Heart left ventricle (tissue), 13 donors: ENCODE measurements around the gene ANKRD44.

Source experiments
- POLR2A ChIP-seq, 2 donors: fragments of 450-650 bp; IDR thresholded peaks; one replicate each; pipeline ENCODE4 v1.6.1; 2017; ENCODE audit warnings: antibody characterized with exemption in 2 of 2, mild to moderate bottlenecking in 2 of 2, moderate library complexity in 2 of 2
- TF ChIP-seq, protein P1 (sequence below), 12 donors: fragments of 200-600 bp; sonication (generic) in 4 of 12; IDR thresholded peaks; one replicate each; pipeline versions ENCODE4 v1.5.0 to v1.8.0; 2018 to 2022; ENCODE audit warnings: antibody characterized with exemption in 12 of 12, mild to moderate bottlenecking in 5 of 12
- donor health status: ischemic (EF 13 %, LVEDD 7.1; RV severe dilation, severe dysfunction).
- donor health status: DM: no; HTN: yes; CAD: no.
- donor health status: DM: no; HTN: no; CAD: no.
- donor health status: ischemic (EF 25% LVEDD 6.9; RV normal size, moderate dysfunction).
- donor health status: ischemic (EF 25% LVEDD 5.7; RV mildly dilated, moderate dysfunction).
- donor health status: ischemic (EF 35%, LVEDD 5.7; RV mildly dilated, moderate dysfunction).
- donor health status: nonischemic (EF 11% LVEDD 7.7; RV severe dilation, severe dysfunction).
- donor health status: DM: yes; HTN: yes; CAD: no.
- donor health status: PGD.
- donor health status: ischemic (EF 29% LVEDD 5.4; RV normal size, mild dysfunction).
- donor health status: nonischemic (EF 23%, LVEDD 6.1; RV moderate dilation, normal function).

DNA sequence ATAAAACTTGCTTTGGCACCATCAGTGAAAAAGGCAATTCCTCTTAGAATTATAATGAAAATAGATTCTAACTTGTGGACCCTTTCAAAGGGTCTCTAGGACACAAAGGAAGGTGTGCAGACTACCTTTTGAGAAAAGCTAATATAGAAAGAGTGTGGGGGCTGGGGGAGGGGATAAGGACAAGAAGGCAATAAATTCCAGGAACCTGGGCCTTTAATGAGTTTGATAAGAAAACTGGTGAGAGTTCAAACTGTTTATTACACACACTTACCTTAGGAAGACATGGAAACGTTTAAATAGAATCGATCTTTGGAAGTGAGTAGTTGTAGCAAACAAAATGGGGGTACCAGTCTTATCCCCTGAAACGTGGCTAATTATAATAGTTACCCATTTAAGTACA lies 344.5 kb downstream of the ANKRD44 start:
- TF ChIP-seq, protein P1, sequence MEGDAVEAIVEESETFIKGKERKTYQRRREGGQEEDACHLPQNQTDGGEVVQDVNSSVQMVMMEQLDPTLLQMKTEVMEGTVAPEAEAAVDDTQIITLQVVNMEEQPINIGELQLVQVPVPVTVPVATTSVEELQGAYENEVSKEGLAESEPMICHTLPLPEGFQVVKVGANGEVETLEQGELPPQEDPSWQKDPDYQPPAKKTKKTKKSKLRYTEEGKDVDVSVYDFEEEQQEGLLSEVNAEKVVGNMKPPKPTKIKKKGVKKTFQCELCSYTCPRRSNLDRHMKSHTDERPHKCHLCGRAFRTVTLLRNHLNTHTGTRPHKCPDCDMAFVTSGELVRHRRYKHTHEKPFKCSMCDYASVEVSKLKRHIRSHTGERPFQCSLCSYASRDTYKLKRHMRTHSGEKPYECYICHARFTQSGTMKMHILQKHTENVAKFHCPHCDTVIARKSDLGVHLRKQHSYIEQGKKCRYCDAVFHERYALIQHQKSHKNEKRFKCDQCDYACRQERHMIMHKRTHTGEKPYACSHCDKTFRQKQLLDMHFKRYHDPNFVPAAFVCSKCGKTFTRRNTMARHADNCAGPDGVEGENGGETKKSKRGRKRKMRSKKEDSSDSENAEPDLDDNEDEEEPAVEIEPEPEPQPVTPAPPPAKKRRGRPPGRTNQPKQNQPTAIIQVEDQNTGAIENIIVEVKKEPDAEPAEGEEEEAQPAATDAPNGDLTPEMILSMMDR (IDR thresholded peaks at IDR 0.05) = no peak
- no peak for TF ChIP-seq POLR2A (IDR thresholded peaks at IDR 0.05)
